Skeletal muscle tissue (tissue), 4 donors: ENCODE data around the gene ZBTB43. TPM values are rescaled to one million over a fixed set of nuclear protein-coding genes. Genes with fewer than 3 reads are reported as not detected.

ENCODE experiments used
- H3K27ac ChIP-seq: one replicate; pipeline ENCODE4 v1.7.0; 2013; ENCODE audit warnings: mild to moderate bottlenecking, low read depth, low read length, inconsistent platforms
- H3K27me3 ChIP-seq, 3 donors: one replicate each; pipeline ENCODE4 v1.7.0; 2013; ENCODE audit warnings: low read length in 3 of 3; ENCODE audit not compliant: control insufficient read depth in 3 of 3, insufficient read depth in 3 of 3
- H3K36me3 ChIP-seq, 3 donors: one replicate each; pipeline ENCODE4 v1.7.0; 2013; ENCODE audit warnings: low read length in 3 of 3; ENCODE audit not compliant: control insufficient read depth in 3 of 3, insufficient read depth in 3 of 3
- H3K4me1 ChIP-seq, 3 donors: one replicate each; pipeline ENCODE4 v1.7.0; 2013; ENCODE audit warnings: low read length in 3 of 3, mild to moderate bottlenecking in 3 of 3; ENCODE audit not compliant: control insufficient read depth in 3 of 3, insufficient read depth in 3 of 3
- H3K4me3 ChIP-seq, 3 donors: one replicate each; pipeline ENCODE4 v1.7.0; 2013; ENCODE audit warnings: low read length in 3 of 3
- H3K9ac ChIP-seq, 3 donors: one replicate each; pipeline ENCODE4 v1.7.0; 2013; ENCODE audit warnings: low read length in 3 of 3, mild to moderate bottlenecking in 3 of 3, moderate library complexity in 2 of 3, low read depth in 1 of 3
- H3K9me3 ChIP-seq, 3 donors: one replicate each; pipeline ENCODE4 v1.7.0; 2013; ENCODE audit warnings: low read length in 3 of 3; ENCODE audit not compliant: control insufficient read depth in 3 of 3
- total RNA-seq: library from RNA; depleted of rRNA; stranded (reverse); fragments of >200 nt; gene quantifications from one replicate; pipeline ENCODE4 v1.2.3, GENCODE V29; 2014
- donor health status: Osteomylitis.

ZBTB43 gene
- total RNA-seq, 1 donor from 2014 or later: 12.0 TPM

DNA sequence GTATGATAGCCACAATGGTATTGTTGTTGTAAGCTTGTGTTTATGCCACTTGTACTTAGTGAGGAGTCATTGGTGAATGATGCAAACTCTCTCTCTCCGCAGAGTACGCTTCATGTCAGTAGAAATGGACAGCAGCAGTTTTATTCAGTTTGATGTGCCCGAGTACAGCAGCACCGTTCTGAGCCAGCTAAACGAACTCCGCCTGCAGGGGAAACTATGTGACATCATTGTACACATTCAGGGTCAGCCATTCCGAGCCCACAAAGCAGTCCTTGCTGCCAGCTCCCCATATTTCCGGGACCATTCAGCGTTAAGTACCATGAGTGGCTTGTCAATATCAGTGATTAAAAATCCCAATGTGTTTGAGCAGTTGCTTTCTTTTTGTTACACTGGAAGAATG, 74.4 kb downstream of the ZBTB43 start:
- Histone ChIP-seq H3K27me3 (no peaks in the 10 kb centered on the region), H3K4me1 (peaks cover 4 to 12% (median 7%) of the 10 kb centered on the region in 3 donors), H3K36me3 (peaks cover 8 to 21% (median 20%) of the 10 kb centered on the region in 3 donors), H3K9ac (no peak overlapping the region), H3K4me3 (no peak overlapping the region), H3K9me3 (no peaks in the 10 kb centered on the region), H3K27ac (no peak overlapping the region)

DNA sequence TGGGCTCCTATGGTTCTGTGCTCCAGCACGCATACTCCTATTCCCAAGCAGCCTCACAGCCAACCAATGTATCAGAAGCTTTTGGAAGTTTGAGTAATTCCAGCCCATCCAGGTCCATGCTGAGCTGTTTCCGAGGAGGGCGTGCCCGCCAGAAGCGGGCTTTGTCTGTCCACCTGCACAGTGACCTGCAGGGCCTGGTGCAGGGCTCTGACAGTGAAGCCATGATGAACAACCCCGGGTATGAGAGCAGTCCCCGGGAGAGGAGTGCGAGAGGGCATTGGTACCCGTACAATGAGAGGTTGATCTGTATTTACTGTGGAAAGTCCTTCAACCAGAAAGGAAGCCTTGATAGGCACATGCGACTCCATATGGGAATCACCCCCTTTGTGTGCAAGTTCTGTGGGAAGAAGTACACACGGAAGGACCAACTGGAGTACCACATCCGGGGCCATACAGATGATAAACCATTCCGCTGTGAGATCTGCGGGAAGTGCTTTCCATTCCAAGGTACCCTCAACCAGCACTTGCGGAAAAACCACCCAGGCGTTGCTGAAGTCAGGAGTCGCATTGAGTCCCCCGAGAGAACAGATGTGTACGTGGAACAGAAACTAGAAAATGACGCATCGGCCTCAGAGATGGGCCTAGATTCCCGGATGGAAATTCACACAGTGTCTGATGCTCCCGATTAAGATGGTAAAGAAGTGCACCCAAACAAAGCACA, 75.5 kb downstream of the ZBTB43 start:
- peaks cover 8 to 21% (median 20%) of the 10 kb centered on the region in 3 donors for H3K36me3 ChIP-seq
- no peaks in the 10 kb centered on the region for H3K27me3 ChIP-seq
- H3K9me3 ChIP-seq: no peaks in the 10 kb centered on the region
- H3K27ac ChIP-seq: no peak overlapping the region
- H3K4me1 ChIP-seq: peaks cover 7 to 18% (median 9%) of the 10 kb centered on the region in 3 donors
- no peak overlapping the region for H3K4me3 ChIP-seq
- H3K9ac ChIP-seq: no peak overlapping the region

- no peak overlapping the region for H3K9ac ChIP-seq
- H3K9me3 ChIP-seq: no peaks in the 10 kb centered on the region
- H3K36me3 ChIP-seq: peaks cover 8 to 21% (median 20%) of the 10 kb centered on the region in 3 donors
- no peak overlapping the region for H3K27ac ChIP-seq
- no peaks in the 10 kb centered on the region for H3K27me3 ChIP-seq
- no peak overlapping the region for H3K4me3 ChIP-seq
- H3K4me1 ChIP-seq: peaks cover 9 to 21% (median 11%) of the 10 kb centered on the region in 3 donors
Measured at GRCh38 chr9:126880947-126881332, 76.1 kb downstream of the ZBTB43 start.

GRCh38 chr9:126882746-126883145, 77.9 kb downstream of the ZBTB43 start:
- Histone ChIP-seq H3K4me1 (peaks cover 19 to 35% (median 21%) of the 10 kb centered on the region in 3 donors), H3K9ac (no peak overlapping the region), H3K9me3 (no peaks in the 10 kb centered on the region), H3K4me3 (no peak overlapping the region), H3K36me3 (peaks cover 8 to 21% (median 20%) of the 10 kb centered on the region in 3 donors), H3K27me3 (no peaks in the 10 kb centered on the region), H3K27ac (no peak overlapping the region)

DNA sequence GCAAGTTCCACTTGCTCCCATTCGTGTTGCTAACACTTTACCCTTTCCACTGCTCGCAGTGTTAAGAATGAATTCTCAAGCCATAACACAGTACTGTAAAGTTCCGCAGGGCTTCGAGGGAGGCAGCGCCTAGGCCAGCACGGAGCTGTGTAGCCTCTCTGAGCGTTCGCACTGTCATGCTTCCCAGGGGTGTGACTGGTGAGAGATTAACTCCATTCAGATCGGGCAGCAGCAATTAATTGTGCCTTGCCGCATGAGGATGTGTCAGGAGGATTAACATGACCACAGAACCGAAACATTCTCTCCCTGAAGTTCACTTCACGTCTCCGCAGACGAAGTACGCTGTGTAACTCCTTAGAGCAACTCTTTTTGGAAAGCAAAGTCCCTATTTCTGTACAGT, 78.8 kb downstream of the ZBTB43 start:
- peaks cover 19 to 35% (median 21%) of the 10 kb centered on the region in 3 donors for H3K4me1 ChIP-seq
- no peak overlapping the region for H3K4me3 ChIP-seq
- no peaks in the 10 kb centered on the region for H3K27me3 ChIP-seq
- no peak overlapping the region for H3K27ac ChIP-seq
- no peaks in the 10 kb centered on the region for H3K9me3 ChIP-seq
- no peak overlapping the region for H3K9ac ChIP-seq
- H3K36me3 ChIP-seq: peaks cover 8 to 21% (median 20%) of the 10 kb centered on the region in 3 donors

GRCh38 chr9:126885131-126885641, 80.3 kb downstream of the ZBTB43 start:
- H3K27me3 ChIP-seq: no peaks in the 10 kb centered on the region
- H3K9ac ChIP-seq: peak overlapping the region in 1 of 3 donors; percentile 40
- H3K4me3 ChIP-seq: no peak overlapping the region
- peaks cover 19 to 35% (median 21%) of the 10 kb centered on the region in 3 donors for H3K4me1 ChIP-seq
- H3K9me3 ChIP-seq: no peaks in the 10 kb centered on the region
- H3K36me3 ChIP-seq: peaks cover 3 to 11% (median 8%) of the 10 kb centered on the region in 3 donors
- no peak overlapping the region for H3K27ac ChIP-seq

GRCh38 chr9:126886034-126886822, 81.4 kb downstream of the ZBTB43 start:
- Histone ChIP-seq H3K4me1 (peaks cover 14 to 28% (median 21%) of the 10 kb centered on the region in 3 donors), H3K36me3 (peaks cover 0 to 2% (median 2%) of the 10 kb centered on the region in 3 donors)

DNA sequence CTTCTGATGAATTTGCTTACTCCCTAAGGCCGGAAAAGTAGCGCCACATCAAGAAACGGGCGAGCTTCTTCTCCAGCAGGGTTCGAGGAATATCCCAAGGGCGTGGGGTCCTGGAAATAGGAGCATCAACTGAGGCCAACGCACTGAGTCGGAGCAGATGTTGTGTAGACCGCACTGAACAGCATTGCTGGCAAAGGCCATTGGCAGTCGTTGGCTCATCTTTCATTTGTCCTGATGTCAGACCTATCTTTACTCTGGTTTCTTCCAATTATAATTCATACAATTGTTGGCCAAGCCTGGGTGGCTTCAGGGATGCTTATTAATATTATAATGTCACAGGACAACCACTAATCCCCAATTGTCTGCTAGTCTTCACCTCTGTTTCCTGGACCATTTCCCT, 82.1 kb downstream of the ZBTB43 start:
- H3K27ac ChIP-seq: no peak overlapping the region
- H3K36me3 ChIP-seq: peaks cover 0 to 2% (median 0%) of the 10 kb centered on the region in 3 donors
- no peaks in the 10 kb centered on the region for H3K27me3 ChIP-seq
- H3K9ac ChIP-seq: peak overlapping the region in 1 of 3 donors; percentile 16
- peaks cover 14 to 28% (median 21%) of the 10 kb centered on the region in 3 donors for H3K4me1 ChIP-seq
- H3K4me3 ChIP-seq: peak overlapping the region in 1 of 3 donors; percentile 41
- no peaks in the 10 kb centered on the region for H3K9me3 ChIP-seq

More at GRCh38 chr9:126886034-126886822, 81.4 kb downstream of the ZBTB43 start:
- H3K27ac ChIP-seq: no peak overlapping the region
- no peaks in the 10 kb centered on the region for H3K27me3 ChIP-seq
- peak overlapping the region in 1 of 3 donors; percentile 41 for H3K4me3 ChIP-seq
- H3K9me3 ChIP-seq: no peaks in the 10 kb centered on the region
- H3K9ac ChIP-seq: peak overlapping the region in 1 of 3 donors; percentile 16
